NCI-H146 treated with DMSO at 0.1 percent for 48 hours (cell line): ENCODE measurements around the gene ADAP2.
"Not testable (repeated sequence)": the region's sequence is repeated elsewhere in the genome, so short reads cannot be mapped to it uniquely, and the experiment has no call there.

Source experiments
- DNase-seq: peaks from one replicate; lab custom pipeline; 2025; ENCODE audit not compliant: unreplicated experiment; lab: John Stamatoyannopoulos, UW

ADAP2 gene

GRCh38 chr17:30921544-30922196 lies at the start of gene ADAP2:
Gene ADAP2 (plus strand): TSS chr17:30921945. CDS start chr17:30922015, 70 bp downstream.
- peak; percentile 34 for DNase-seq

GRCh38 chr17:30886187-30886586 lies 35.6 kb upstream of the ADAP2 start:
- DNase-seq = no peak

GRCh38 chr17:30894236-30894635 lies 27.5 kb upstream of the ADAP2 start:
- DNase-seq = no peak

- DNase-seq = no peak
These were observed 24.4 kb upstream of the ADAP2 start for GRCh38 chr17:30897311-30897710.

GRCh38 chr17:30905742-30906100 lies 16.0 kb upstream of the ADAP2 start:
- no peak for DNase-seq

GRCh38 chr17:30906101-30906911 lies 15.4 kb upstream of the ADAP2 start, which contains the start of gene TEFM:
Gene TEFM (minus strand): TSS chr17:30906238. CDS start chr17:30906198, 40 bp downstream.
- DNase-seq = peak; percentile 60

- DNase-seq = no peak
These were observed 12.9 kb upstream of the ADAP2 start for GRCh38 chr17:30908717-30909420.

GRCh38 chr17:30910151-30910550 lies 11.6 kb upstream of the ADAP2 start:
- DNase-seq = not testable (repeated sequence)

- no peak for DNase-seq
These were observed 7.8 kb upstream of the ADAP2 start for GRCh38 chr17:30913955-30914354.

GRCh38 chr17:30915833-30916611 lies 5.7 kb upstream of the ADAP2 start:
- peak; percentile 50 for DNase-seq

- no peak for DNase-seq
These were observed 4.7 kb upstream of the ADAP2 start for GRCh38 chr17:30917050-30917449.

- DNase-seq = no peak
These were observed 1.5 kb upstream of the ADAP2 start for GRCh38 chr17:30920282-30920681.

- DNase-seq = no peak
These were observed 832 bp upstream of the ADAP2 start for GRCh38 chr17:30920683-30921543.

- no peak for DNase-seq
These were observed 688 bp downstream of the ADAP2 start for GRCh38 chr17:30922235-30923030.

- DNase-seq = no peak
These were observed 2.6 kb downstream of the ADAP2 start for GRCh38 chr17:30924341-30924740.

- DNase-seq = no peak
These were observed 4.8 kb downstream of the ADAP2 start for GRCh38 chr17:30926516-30926915.

GRCh38 chr17:30927756-30928155 lies 6.0 kb downstream of the ADAP2 start:
- no peak for DNase-seq

GRCh38 chr17:30928584-30928983 lies 6.8 kb downstream of the ADAP2 start:
- no peak for DNase-seq

GRCh38 chr17:30929081-30929633 lies 7.4 kb downstream of the ADAP2 start:
- DNase-seq = no peak
